AG09319 (cell line): ENCODE results near the gene TTC23L.
"Not testable (repeated sequence)": the region's sequence is repeated elsewhere in the genome, so short reads cannot be mapped to it uniquely, and the experiment has no call there.

ENCODE experiments used
- DNase-seq: peaks from one replicate; pipeline ENCODE4 v3.0.0-alpha.2; 2010; ENCODE audit warnings: low read depth; ENCODE audit errors: extremely low read depth
- CTCF ChIP-seq: IDR thresholded peaks from 2 replicates; pipeline ENCODE4 v1.5.1; 2011; ENCODE audit warnings: low read depth, mild to moderate bottlenecking, inconsistent platforms, low read length, moderate library complexity

The TTC23L gene

GRCh38 chr5:34822956-34823715 lies 15.8 kb upstream of the TTC23L start:
- no peak for TF ChIP-seq CTCF
- no peak for DNase-seq

- TF ChIP-seq CTCF, result no peak
These were observed 12.6 kb upstream of the TTC23L start for GRCh38 chr5:34826347-34826746.

GRCh38 chr5:34827588-34828506 lies 11.1 kb upstream of the TTC23L start:
- no peak for TF ChIP-seq CTCF
- DNase-seq, result no peak

More at GRCh38 chr5:34826347-34826746, 12.6 kb upstream of the TTC23L start:
- DNase-seq, result no peak

DNA sequence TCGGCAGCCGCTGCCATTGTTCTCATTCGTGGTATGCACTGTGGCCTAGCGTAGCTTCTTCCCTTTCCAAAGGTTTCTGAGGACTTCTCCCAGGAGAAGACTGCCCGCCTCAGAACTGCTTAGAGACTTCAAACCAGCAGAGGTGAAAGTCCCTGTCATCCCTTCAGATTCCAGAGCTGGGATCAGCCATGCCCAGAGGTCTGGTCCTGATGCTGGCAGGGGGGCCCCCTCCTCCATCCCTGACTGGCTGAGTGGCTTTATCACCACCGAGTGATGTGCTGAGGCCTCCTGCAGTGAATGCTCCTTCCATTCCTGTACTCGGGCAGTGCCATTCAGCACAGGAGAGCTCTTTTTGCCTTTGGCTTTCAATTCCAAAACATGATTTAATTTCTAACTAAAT lies 8.1 kb upstream of the TTC23L start:
- not testable (repeated sequence) for DNase-seq

GRCh38 chr5:34831303-34831702 lies 7.7 kb upstream of the TTC23L start:
- no peak for DNase-seq
- no peak for TF ChIP-seq CTCF

DNA sequence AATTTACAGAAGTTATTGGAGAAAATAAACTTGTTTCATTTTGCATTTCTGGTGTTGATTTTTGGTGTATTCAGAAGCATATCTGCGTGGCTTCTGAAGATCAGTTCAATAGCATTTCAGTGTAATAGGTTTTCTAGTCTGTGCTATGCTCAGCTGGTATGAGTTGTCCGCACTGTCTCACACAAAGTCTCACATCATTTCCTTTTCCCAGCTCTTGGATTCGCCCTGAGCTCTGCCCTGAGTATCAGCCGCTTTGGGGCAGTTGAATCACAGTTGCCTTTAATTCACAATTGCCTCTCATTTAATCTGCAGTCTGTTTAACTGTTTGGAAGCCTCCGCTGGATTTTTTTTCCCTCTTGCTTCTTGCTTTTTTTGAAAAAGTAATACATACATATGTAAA lies 6.4 kb upstream of the TTC23L start:
- no peak for TF ChIP-seq CTCF
- no peak for DNase-seq

DNA sequence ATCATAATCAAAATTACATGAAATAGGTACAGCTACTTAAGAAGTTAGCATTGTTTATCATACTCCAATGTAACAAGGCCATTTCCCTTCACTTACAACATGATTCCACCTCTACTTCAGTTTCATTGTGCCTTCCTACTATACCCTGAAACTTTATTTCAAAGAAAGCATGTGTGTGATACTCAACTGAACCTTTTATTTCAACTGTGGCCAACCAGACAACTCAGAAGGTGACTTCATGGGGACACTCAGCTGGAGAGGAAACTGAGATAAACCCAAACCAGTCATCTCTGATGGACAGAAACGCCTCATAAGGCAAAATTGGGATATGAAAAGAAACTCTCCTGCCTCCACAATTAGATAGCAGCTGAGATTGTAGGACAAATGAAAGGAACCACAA lies 5.9 kb upstream of the TTC23L start:
- DNase-seq, result no peak

More for the DNA sequence above, 5.9 kb upstream of the TTC23L start:
- TF ChIP-seq CTCF, result no peak
